ENCODE results near the gene OR5L2.
"Not testable (repeated sequence)": the region's sequence is repeated elsewhere in the genome, so short reads cannot be mapped to it uniquely, and the experiment has no call there.

The OR5L2 gene

DNA sequence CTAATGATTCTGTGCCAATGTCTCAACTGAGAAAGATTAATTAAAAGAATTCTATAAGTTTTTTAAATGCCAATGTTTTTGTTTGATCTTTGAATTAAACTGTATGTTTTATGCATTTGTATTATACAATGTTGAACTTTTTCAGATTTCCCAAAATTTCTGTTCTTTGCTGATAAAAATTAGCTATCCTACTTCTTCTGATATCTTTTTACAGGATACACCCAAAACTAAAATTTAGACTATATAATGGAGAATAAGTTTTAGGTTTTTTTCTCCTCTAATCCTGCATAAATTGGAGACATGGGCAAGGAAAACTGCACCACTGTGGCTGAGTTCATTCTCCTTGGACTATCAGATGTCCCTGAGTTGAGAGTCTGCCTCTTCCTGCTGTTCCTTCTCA lies at the start of gene OR5L2:
Gene OR5L2 (plus strand): TSS at position 301 of the 400 bp plus-strand sequence. CDS start 0 bp downstream, at position 301.
- DNase-seq = no peak

DNA sequence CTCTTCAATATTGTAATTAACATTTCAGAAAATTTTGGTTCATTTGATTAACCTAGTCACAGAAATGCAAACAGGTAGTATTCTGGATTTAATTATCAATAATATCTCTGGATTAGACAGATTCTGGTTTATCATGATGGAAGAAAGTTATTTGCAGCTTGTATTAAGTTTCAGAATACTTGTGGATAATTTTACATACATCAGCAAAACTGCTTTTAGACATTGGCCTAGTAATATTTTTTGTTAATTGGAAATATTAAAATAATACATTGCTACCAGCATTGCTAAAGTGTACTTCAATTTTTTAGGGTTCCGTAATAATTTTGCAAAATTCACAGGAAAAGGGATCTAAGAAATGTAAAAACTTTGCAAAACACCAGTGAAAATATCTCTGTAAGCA lies 35.4 kb upstream of the OR5L2 start:
- no peak for DNase-seq

DNA sequence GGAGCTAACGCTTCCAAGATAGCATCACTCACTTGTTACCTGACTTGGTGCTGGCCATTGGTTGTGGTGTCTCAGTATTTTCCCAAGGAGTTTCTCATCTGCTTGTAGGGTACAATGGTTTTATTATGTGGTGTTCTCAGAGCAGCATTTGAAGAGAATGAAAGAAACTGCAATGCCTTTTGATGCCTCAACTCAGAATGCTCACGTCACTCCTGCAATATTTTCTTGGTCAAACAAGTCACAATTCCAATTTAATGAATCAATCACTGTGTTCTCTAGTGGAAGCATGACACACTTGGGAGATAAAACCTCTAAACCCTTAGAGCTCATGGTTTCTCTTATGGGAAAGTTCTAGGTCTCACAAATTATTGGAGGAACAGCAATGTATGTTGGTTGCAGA lies 33.7 kb upstream of the OR5L2 start:
- no peak for DNase-seq

GRCh38 chr11:55795256-55795655 lies 31.8 kb upstream of the OR5L2 start, which contains the start of gene OR5D14:
Gene OR5D14, plus strand, starts transcription at chr11:55795556. Its CDS starts 0 bp downstream, at chr11:55795556.
- no peak for DNase-seq

DNA sequence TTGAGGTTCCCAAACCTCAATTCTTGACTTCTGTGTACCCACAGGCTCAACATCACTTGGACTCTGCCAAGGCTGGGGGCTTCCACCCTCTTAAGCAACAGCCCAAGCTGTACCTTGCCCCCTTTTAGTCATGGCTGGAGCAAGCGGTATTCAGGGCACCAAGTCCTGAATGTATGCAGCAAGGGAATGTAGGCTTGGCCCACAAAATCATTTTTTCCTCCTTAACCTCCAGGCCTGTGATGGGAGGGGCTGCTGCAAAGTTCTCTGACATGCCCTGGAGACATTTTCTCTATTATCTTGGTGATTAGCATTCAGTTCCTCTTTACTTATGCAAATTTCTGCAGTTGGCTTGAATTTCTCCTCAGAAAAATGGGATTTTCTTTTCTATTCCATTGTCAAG lies 20.8 kb upstream of the OR5L2 start:
- DNase-seq = no peak

DNA sequence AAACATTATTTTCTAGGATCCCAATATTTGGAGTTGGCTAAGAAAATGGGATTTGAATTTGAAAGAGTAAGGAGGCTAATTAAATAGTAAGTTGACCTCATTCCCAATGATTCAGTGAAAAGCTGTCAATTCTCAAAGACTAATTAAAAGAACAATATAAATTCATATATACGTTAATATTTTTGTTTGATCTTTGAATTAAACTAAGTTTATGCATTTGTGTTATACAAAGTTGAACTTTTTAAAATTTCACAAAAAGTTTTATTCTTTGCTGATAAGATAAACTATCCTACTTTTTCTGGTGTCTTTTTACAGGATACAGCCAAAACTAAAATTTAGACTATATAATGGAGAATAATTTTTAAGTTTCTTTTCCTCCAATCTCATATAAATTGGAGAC lies 16.0 kb upstream of the OR5L2 start, which contains the start of gene OR5L1:
Gene OR5L1 (plus strand): TSS at position 301 of the 400 bp plus-strand sequence. CDS start 100 bp downstream, outside the sequence.
- no peak for DNase-seq

GRCh38 chr11:55819330-55819729 lies 7.7 kb upstream of the OR5L2 start, which contains the start of gene OR5D18:
Gene OR5D18, plus strand, starts transcription at chr11:55819630. Its CDS starts 0 bp downstream, at chr11:55819630.
- no peak for DNase-seq

GRCh38 chr11:55838452-55838851 lies 11.4 kb downstream of the OR5L2 start, which contains the start of gene OR5D16:
Gene OR5D16, plus strand, starts transcription at chr11:55838752. Its CDS starts 0 bp downstream, at chr11:55838752.
- no peak for DNase-seq

DNA sequence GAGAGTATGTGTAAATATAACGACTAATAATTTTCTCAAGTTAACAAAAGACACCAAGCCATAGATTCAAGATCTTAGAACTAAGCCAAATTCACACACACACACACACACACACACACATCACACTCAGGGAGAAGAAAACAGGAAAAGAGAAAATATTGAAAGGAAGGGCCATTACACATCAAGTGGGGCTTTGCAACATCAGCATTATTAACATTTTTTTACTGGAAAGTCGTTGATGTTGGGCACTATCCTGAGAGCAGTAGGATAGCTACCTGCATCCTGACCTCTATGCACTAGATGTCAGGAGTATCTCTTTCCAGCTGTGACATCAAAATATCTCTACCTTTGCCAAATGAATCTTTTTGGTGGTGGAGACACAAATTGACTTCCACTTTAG lies 20.4 kb downstream of the OR5L2 start:
- DNase-seq = no peak

- no peak for DNase-seq
These were observed 22.0 kb downstream of the OR5L2 start for GRCh38 chr11:55849037-55849436.

- no peak for DNase-seq
These were observed 25.1 kb downstream of the OR5L2 start for GRCh38 chr11:55852141-55852540.

- DNase-seq = no peak
These were observed 27.7 kb downstream of the OR5L2 start for GRCh38 chr11:55854704-55855103.

DNA sequence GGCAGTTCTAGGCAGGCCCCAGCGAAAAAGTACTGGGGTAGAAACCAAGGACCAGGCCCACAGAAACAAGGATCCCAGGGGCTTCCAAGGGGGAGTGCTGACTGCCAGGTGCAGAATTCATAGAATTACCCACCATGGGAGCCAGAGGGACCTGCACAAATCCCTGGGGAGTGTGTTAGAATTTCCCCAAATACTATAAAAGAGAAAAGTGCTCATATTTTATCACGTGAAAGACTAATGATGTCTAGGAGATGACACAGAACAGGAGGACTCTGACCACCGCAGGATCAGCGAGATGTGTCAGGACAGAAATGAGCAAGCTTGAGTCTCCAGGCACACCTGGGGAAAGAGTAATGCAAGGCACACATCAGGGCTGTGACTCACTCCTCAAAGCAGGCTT lies 40.3 kb downstream of the OR5L2 start:
- not testable (repeated sequence) for DNase-seq

DNA sequence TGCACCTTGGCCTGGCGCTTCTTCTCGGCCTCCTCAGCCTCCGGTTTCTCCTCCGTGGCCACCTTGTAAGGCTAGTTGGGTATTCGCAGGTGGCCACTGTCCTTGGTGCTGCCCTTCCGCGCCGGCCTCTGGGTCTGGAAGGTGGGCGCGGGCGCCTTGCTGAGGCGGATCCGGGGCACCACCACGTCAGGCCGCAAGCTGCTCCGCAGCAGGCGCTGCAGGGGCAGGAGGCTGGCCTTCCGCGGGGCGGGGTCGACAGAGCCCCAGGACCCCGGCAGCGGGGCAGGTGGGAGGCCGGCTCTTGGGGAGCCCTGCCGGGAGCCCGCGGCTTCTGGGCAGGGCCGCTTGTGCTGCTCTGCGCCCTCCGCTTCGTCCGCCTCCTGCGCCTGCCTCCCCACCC lies 45.7 kb downstream of the OR5L2 start:
- not testable (repeated sequence) for DNase-seq

GRCh38 chr11:55873146-55873545 lies 46.1 kb downstream of the OR5L2 start:
- DNase-seq = not testable (repeated sequence)

All from GOT3 (cell line).